Natural killer cell (primary cell): ENCODE measurements around the gene FRAT1. TPM values are rescaled to one million over a fixed set of nuclear protein-coding genes. Genes with fewer than 3 reads are reported as not detected.

Experiments
- ATAC-seq, 3 donors: fragments of 150-1000 bp in 2 of 3; fragments of 200-7000 bp in 1 of 3; cut with Tn5 transposase; 1 replicate in 1 of 3; 2 replicates in 2 of 3; pipeline ENCODE4 v1.10.0; 2021; ENCODE audit warnings: mild to moderate bottlenecking in 2 of 3, moderate library complexity in 2 of 3
- DNase-seq, 2 donors: peaks; one replicate each; pipeline versions ENCODE4 v3.0.0 to v3.0.0-alpha.2; 2013 to 2021; ENCODE audit warnings: mixed read lengths in 1 of 2
- H3K27ac ChIP-seq: one replicate; pipeline ENCODE4 v1.5.1; 2013; ENCODE audit warnings: mild to moderate bottlenecking, low read length
- H3K27me3 ChIP-seq: one replicate; pipeline ENCODE4 v1.6.1; 2013; ENCODE audit warnings: low read length; ENCODE audit not compliant: control insufficient read depth, insufficient read depth
- H3K36me3 ChIP-seq: one replicate; pipeline ENCODE4 v1.6.1; 2013; ENCODE audit warnings: low read length; ENCODE audit not compliant: control insufficient read depth, insufficient read depth
- H3K4me1 ChIP-seq: one replicate; pipeline ENCODE4 v1.6.1; 2013; ENCODE audit warnings: low read length; ENCODE audit not compliant: control insufficient read depth, insufficient read depth
- H3K4me3 ChIP-seq: one replicate; pipeline ENCODE4 v1.5.1; 2013; ENCODE audit warnings: low read length
- H3K9me3 ChIP-seq: one replicate; pipeline ENCODE4 v1.6.1; 2013; ENCODE audit warnings: low read length; ENCODE audit not compliant: control insufficient read depth, insufficient read depth
- H3K27ac Mint-ChIP-seq, 2 donors: one replicate each; pipeline ENCODE4 v1.8.0; 2022; ENCODE audit warnings: mild to moderate bottlenecking in 2 of 2, mixed read lengths in 2 of 2, moderate library complexity in 1 of 2
- H3K27me3 Mint-ChIP-seq, 2 donors: one replicate each; pipeline ENCODE4 v1.8.0; 2022; ENCODE audit warnings: low read depth in 2 of 2, mixed read lengths in 2 of 2
- H3K36me3 Mint-ChIP-seq: one replicate; pipeline ENCODE4 v1.8.0; 2022; ENCODE audit warnings: mixed read lengths
- H3K4me1 Mint-ChIP-seq, 2 donors: one replicate each; pipeline ENCODE4 v1.8.0; 2022; ENCODE audit warnings: mixed read lengths in 2 of 2
- H3K4me3 Mint-ChIP-seq: one replicate; pipeline ENCODE4 v1.8.0; 2022; ENCODE audit warnings: mild to moderate bottlenecking, moderate library complexity, mixed read lengths
- H3K9me3 Mint-ChIP-seq, 2 donors: one replicate each; pipeline ENCODE4 v1.8.0; 2022; ENCODE audit warnings: mixed read lengths in 2 of 2
- CTCF ChIP-seq: fragments of 200-600 bp; IDR thresholded peaks from one replicate; pipeline ENCODE4 v1.8.0; 2022; ENCODE audit warnings: antibody characterized with exemption
- WGBS: methylation state at CpG from one replicate; pipeline ENCODE4 v1.1.7; 2013; ENCODE audit warnings: missing lambda C conversion rate; ENCODE audit not compliant: insufficient coverage; 5-methylcytosine and 5-hydroxymethylcytosine counted together
- intact Hi-C: fragments of 100-400 bp; cut with micrococcal nuclease; formaldehyde crosslinking; loops from one replicate; pipeline ENCODE4 v1.14.2; 2022
- total RNA-seq, 4 donors: library from RNA; stranded (reverse); fragments of 120-200 nt in 1 of 4; gene quantifications; one replicate each; pipeline versions ENCODE4 v1.2.3 to v1.2.4, GENCODE V29; 2013 to 2022

Gene FRAT1
- total RNA-seq, 3 donors from 2014 or later (not counting 1 experiment from before 2014, with no cell fraction given), result 26.0 to 45.0 (median 32.1) TPM

- no peak for TF ChIP-seq CTCF
- ATAC-seq (no peak), DNase-seq (no peak)
- Mint-ChIP-seq H3K9me3 (no peaks in the 10 kb centered on the region), H3K27ac (no peak overlapping the region), H3K4me3 (no peak overlapping the region), H3K36me3 (no peaks in the 10 kb centered on the region), H3K4me1 (peaks cover 0 to 4% of the 10 kb centered on the region in 2 donors), H3K27me3 (peaks cover 0 to 4% of the 10 kb centered on the region in 2 donors)
- H3K4me1 ChIP-seq, result no peaks in the 10 kb centered on the region
- no peaks in the 10 kb centered on the region for H3K9me3 ChIP-seq
- no peak overlapping the region for H3K27ac ChIP-seq
- no peaks in the 10 kb centered on the region for H3K27me3 ChIP-seq
- intact Hi-C loops, result no loop called here
- WGBS, result 97% methylated on average over 4 of the region's 4 CpGs
- H3K4me3 ChIP-seq, result no peak overlapping the region
- H3K36me3 ChIP-seq, result no peaks in the 10 kb centered on the region
Measured at GRCh38 chr10:97311111-97311626, 7.9 kb upstream of the FRAT1 start.

- Mint-ChIP-seq H3K36me3 (no peaks in the 10 kb centered on the region), H3K27ac (no peak overlapping the region), H3K9me3 (no peaks in the 10 kb centered on the region), H3K4me3 (no peak overlapping the region), H3K27me3 (no peaks in the 10 kb centered on the region), H3K4me1 (peaks cover 0 to under 1% of the 10 kb centered on the region in 2 donors)
- 78% methylated on average over 6 of the region's 6 CpGs for WGBS
- H3K27ac ChIP-seq, result no peak overlapping the region
- H3K9me3 ChIP-seq, result no peaks in the 10 kb centered on the region
- intact Hi-C loops, result no loop called here
- DNase-seq, result no peak
- H3K4me1 ChIP-seq, result peaks cover 1% of the 10 kb centered on the region
- no peak for ATAC-seq
- H3K27me3 ChIP-seq, result no peaks in the 10 kb centered on the region
- no peak for TF ChIP-seq CTCF
- no peaks in the 10 kb centered on the region for H3K36me3 ChIP-seq
- no peak overlapping the region for H3K4me3 ChIP-seq
Measured at GRCh38 chr10:97312897-97313296, 6.2 kb upstream of the FRAT1 start.

DNA sequence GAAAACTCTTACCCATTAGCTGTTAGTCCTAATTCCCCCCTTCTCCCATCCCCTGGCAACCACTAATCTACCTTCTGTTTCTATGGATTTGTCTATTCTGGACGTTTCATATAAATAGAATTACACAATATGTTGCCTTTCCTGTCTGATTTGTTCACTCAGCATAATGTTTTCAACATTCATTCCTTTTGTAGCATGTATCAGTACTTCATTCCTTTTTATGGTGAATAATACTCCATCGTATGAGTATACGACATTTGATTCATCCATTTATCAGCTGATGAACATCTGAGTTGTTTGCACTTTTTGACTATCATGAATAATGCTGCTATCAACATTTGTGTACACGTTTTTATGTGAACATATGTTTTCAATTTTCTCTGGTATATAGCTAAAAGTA is 4.4 kb upstream of the FRAT1 start:
- H3K36me3 Mint-ChIP-seq, result no peaks in the 10 kb centered on the region
- Histone ChIP-seq H3K4me3 (no peak overlapping the region), H3K27me3 (no peaks in the 10 kb centered on the region), H3K27ac (no peak overlapping the region), H3K4me1 (peaks cover 9% of the 10 kb centered on the region), H3K36me3 (no peaks in the 10 kb centered on the region), H3K9me3 (no peaks in the 10 kb centered on the region)
- H3K4me3 Mint-ChIP-seq, result no peak overlapping the region
- H3K9me3 Mint-ChIP-seq, result no peaks in the 10 kb centered on the region
- no peaks in the 10 kb centered on the region for H3K27me3 Mint-ChIP-seq
- 80% methylated on average over 3 of the region's 4 CpGs for WGBS
- H3K27ac Mint-ChIP-seq, result no peak overlapping the region
- peaks cover 6 to 12% of the 10 kb centered on the region in 2 donors for H3K4me1 Mint-ChIP-seq
- TF ChIP-seq CTCF, result no peak
- intact Hi-C loops, result no loop called here
- no peak for ATAC-seq
- DNase-seq, result no peak
